Kidney epithelial cell (primary cell): Measurements from ENCODE around the gene EYA4. TPM values are rescaled to one million over a fixed set of nuclear protein-coding genes. Genes with fewer than 3 reads are reported as not detected.

Source experiments
- DNase-seq: peaks from one replicate; pipeline ENCODE4 v3.0.0-alpha.2; 2010; ENCODE audit warnings: low read depth
- H3K27me3 ChIP-seq: 2 replicates; pipeline ENCODE4 v1.6.0; 2011; ENCODE audit warnings: low read length; ENCODE audit not compliant: control insufficient read depth, insufficient read depth
- H3K36me3 ChIP-seq: 2 replicates; pipeline ENCODE4 v1.5.1; 2011; ENCODE audit warnings: low read length; ENCODE audit not compliant: control insufficient read depth, insufficient read depth
- H3K4me3 ChIP-seq: 2 replicates; pipeline ENCODE4 v1.5.1; 2011; ENCODE audit warnings: low read depth, mild to moderate bottlenecking, control low read depth, low read length
- total RNA-seq: library from RNA; depleted of rRNA; stranded (reverse); fragments of >200 nt; gene quantifications from 2 replicates; pipeline ENCODE4 v1.2.3, GENCODE V29; 2015
- TF ChIP-seq, protein P1 (sequence below): IDR thresholded peaks from 2 replicates; pipeline ENCODE4 v1.5.1; 2011; ENCODE audit warnings: mild to moderate bottlenecking, moderate library complexity, low read length, control low read depth, inconsistent platforms; ENCODE audit not compliant: insufficient read depth, poor library complexity, severe bottlenecking

The EYA4 gene
- total RNA-seq, 1 donor from 2014 or later = 0.58 TPM

DNA sequence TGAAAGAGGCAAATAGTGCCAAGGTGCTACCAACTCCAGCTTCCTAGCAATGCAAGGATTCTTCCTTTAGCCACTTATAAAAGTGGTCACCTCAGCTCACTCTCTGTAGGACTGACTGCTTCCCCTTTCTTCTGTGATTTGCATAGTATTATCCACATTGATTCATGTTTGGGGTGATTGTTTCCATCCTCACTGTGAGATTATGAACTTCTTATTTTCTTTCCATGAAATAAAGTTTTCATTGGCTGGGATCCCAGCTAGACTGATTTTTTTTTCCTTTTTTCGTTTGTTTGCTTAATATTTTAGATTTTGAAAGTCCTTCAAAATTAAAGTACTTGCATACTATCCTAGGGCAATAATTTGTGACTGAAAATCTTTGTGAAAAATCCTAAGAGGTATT lies 50.5 kb downstream of the EYA4 start:
- no peak for DNase-seq
- no peaks in the 10 kb centered on the region for H3K27me3 ChIP-seq
- no peak overlapping the region for H3K4me3 ChIP-seq
- TF ChIP-seq, protein P1, sequence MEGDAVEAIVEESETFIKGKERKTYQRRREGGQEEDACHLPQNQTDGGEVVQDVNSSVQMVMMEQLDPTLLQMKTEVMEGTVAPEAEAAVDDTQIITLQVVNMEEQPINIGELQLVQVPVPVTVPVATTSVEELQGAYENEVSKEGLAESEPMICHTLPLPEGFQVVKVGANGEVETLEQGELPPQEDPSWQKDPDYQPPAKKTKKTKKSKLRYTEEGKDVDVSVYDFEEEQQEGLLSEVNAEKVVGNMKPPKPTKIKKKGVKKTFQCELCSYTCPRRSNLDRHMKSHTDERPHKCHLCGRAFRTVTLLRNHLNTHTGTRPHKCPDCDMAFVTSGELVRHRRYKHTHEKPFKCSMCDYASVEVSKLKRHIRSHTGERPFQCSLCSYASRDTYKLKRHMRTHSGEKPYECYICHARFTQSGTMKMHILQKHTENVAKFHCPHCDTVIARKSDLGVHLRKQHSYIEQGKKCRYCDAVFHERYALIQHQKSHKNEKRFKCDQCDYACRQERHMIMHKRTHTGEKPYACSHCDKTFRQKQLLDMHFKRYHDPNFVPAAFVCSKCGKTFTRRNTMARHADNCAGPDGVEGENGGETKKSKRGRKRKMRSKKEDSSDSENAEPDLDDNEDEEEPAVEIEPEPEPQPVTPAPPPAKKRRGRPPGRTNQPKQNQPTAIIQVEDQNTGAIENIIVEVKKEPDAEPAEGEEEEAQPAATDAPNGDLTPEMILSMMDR = no peak
- no peaks in the 10 kb centered on the region for H3K36me3 ChIP-seq

DNA sequence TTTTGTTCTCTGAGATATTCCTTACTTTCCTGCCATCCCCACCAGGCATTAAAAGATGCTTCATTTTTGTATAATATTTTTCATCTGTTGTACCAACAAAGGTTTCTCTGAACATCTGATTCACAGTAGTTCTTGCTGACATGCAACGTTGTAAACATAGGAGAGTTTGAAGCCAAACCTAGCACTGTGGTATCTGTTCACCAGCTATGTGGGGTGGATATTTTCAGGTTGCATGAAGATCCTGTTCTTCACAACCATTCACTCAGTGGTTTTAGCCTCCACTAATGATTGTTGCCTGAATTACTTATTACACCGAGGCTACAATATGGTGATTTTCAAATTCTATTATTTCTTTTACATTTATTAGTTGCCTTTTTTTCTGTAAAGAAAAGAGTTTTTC lies 56.5 kb downstream of the EYA4 start:
- TF ChIP-seq, protein P1 = no peak
- no peaks in the 10 kb centered on the region for H3K27me3 ChIP-seq
- H3K4me3 ChIP-seq = no peak overlapping the region
- no peaks in the 10 kb centered on the region for H3K36me3 ChIP-seq
- no peak for DNase-seq

DNA sequence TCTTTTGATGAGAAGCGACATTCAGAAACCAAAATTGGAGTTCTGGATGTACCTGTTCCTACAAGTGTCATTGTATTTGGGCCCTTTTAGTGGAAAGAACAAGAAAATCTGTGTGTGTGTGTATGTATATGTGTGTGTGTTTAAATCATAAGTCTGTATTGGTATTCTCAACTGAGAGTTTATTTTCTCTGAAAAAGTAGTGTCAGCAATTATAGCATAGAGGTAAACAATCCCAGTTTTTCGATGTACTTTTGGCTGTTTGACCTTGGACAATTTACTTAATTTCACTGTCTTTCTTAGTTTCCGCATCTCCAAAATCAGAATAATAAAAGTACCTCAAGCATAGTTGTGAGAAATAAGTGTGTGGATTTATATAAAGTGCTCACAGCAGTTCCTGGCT lies 57.2 kb downstream of the EYA4 start:
- Histone ChIP-seq H3K36me3 (no peaks in the 10 kb centered on the region), H3K27me3 (no peaks in the 10 kb centered on the region), H3K4me3 (no peak overlapping the region)
- no peak for DNase-seq
- TF ChIP-seq, protein P1 = no peak

DNA sequence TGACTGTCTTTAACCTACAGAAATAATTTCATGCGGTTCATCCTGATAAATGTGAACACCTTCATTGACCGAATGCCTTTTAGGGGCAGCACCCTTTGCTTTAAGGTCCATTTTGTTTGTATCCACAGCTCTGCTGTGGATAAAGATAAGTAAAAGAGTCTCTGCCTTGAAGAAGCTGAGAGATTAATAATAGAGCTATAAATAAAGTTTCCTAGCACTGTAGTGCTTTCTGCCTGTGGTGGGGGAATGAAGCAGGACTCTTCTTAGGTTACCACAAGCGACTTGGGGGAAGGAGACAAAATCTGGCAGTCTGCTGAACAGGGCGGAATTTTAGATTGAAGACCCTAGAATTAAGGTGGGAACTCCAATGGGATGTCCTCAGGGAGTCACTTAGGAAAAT lies 57.6 kb downstream of the EYA4 start:
- no peak for DNase-seq
- TF ChIP-seq, protein P1 = no peak
- Histone ChIP-seq H3K36me3 (no peaks in the 10 kb centered on the region), H3K27me3 (no peaks in the 10 kb centered on the region), H3K4me3 (no peak overlapping the region)

DNA sequence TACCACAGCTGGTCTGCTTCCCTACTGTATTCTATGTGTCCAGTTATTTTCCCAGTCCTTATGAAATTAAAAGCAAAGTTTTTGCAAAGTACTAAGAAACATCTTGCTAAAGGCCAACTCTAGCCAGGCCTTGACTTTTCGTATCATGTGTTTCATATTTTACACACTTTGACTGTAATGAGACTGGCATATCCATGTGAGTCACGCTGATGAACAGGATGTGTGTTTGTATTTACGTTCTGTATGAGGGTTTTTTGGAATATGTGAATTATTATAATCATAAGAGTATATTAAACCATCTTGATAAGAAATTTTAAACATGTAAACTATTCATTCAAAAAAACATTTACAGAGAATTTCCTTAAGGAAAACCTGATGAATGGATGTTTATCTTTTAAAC lies 59.7 kb downstream of the EYA4 start:
- DNase-seq = no peak
- Histone ChIP-seq H3K4me3 (no peak overlapping the region), H3K27me3 (no peaks in the 10 kb centered on the region), H3K36me3 (no peaks in the 10 kb centered on the region)
- TF ChIP-seq, protein P1 = no peak

DNA sequence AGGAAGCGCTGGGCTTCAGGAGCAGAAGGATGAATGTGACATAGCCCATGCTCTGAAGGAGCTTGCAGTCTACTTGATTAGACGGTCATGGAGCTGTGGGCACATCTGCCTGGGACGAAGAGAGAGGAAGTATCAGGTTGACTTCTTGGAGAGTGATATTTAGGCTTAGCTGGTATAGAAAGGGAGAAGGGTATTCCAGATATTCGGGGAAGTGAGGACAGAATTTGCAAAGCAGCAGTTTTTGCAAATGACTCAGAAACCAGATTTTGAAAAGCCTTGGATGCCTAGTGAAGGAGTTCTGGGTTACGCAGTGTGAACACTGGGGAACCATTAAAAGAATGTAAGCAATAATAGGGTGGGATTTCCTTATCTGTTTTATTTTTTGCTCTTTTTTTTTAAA lies 60.7 kb downstream of the EYA4 start:
- TF ChIP-seq, protein P1 = no peak

More for the DNA sequence above, 60.7 kb downstream of the EYA4 start:
- DNase-seq = no peak
- Histone ChIP-seq H3K4me3 (no peak overlapping the region), H3K27me3 (no peaks in the 10 kb centered on the region), H3K36me3 (no peaks in the 10 kb centered on the region)
